ENCODE measurements around the gene EBF4. TPM values are rescaled to one million over a fixed set of nuclear protein-coding genes. Genes with fewer than 3 reads are reported as not detected.
A peak's percentile ranks its signal among the peaks of the same experiment; 100 is the strongest.

Gene EBF4
- total and polyA plus RNA-seq, 10 of the 15 experiments (the other 5 are each of a cell fraction or from before 2014, with no cell fraction given), result 0.13 TPM; not detected in 9

GRCh38 chr20:2663887-2664719 lies 28.5 kb upstream of the EBF4 start, which contains the start of gene IDH3B (continued):
- TF ChIP-seq ZNF687 (IDR thresholded peaks at IDR 0.05) (peak; percentile 50; the same call in 1 of the 2 replicates), MYB (IDR thresholded peaks at IDR 0.05; ENCODE audit: borderline replicate concordance, low read depth, low read length) (no peak), EGR1 (IDR thresholded peaks at IDR 0.05; ENCODE audit: borderline replicate concordance in 1 of 2, low read depth in 2 of 2, low read length in 2 of 2) (peak; percentile 22 to 81; a peak in 2 of 3 replicates), NR2C2 (IDR thresholded peaks at IDR 0.05; ENCODE audit: borderline replicate concordance, control insufficient read depth, insufficient read length, low read depth) (no peak), IRF4 (IDR thresholded peaks at IDR 0.05; ENCODE audit: low read depth, low read length) (0 out of 2 replicates have a peak, but pooled peaks have one; percentile 19), SPI1 (IDR thresholded peaks at IDR 0.05; ENCODE audit: borderline replicate concordance, insufficient read depth, low read depth, low read length) (peak; percentile 43; the same call in 1 of the 2 replicates), ESRRA (IDR thresholded peaks at IDR 0.05; ENCODE audit: low read length) (no peak; the same call in 1 of the 2 replicates), MAX (IDR thresholded peaks at IDR 0.05; ENCODE audit: low read depth, low read length) (no peak), EZH2 (IDR thresholded peaks at IDR 0.05; ENCODE audit: borderline replicate concordance, control insufficient read depth, low read depth, low read length) (no peak), ETV6 (conservative IDR thresholded peaks at IDR 0.05 in 1 of 2, IDR thresholded peaks at IDR 0.05 in 1 of 2; ENCODE audit: borderline replicate concordance in 1 of 2, low read depth in 1 of 2) (peak in 1 of 2 experiments; percentile 81; a peak in 2 of 4 replicates), CBX5 (IDR thresholded peaks at IDR 0.05; ENCODE audit: low read depth) (no peak), CHD2 (IDR thresholded peaks at IDR 0.05; ENCODE audit: borderline replicate concordance, low read depth, low read length) (peak; percentile 73; the same call in 1 of the 2 replicates), MEF2B (IDR thresholded peaks at IDR 0.05; ENCODE audit: partially characterized antibody, poor library complexity, severe bottlenecking) (no peak), ASH2L (IDR thresholded peaks at IDR 0.05; ENCODE audit: borderline replicate concordance, low read depth) (no peak), EP300 (IDR thresholded peaks at IDR 0.05; ENCODE audit: borderline replicate concordance in 1 of 2, control insufficient read depth in 1 of 2, low read depth in 2 of 2, low read length in 2 of 2) (no peak), PML (IDR thresholded peaks at IDR 0.05; ENCODE audit: low read length) (peak; percentile 97), CEBPB (IDR thresholded peaks at IDR 0.05; ENCODE audit: borderline replicate concordance in 1 of 2, low read depth in 2 of 2, low read length in 2 of 2) (no peak), IKZF2 (IDR thresholded peaks at IDR 0.05) (no peak), MLLT1 (IDR thresholded peaks at IDR 0.05) (peak; percentile 86), NFXL1 (IDR thresholded peaks at IDR 0.05; ENCODE audit: borderline replicate concordance) (no peak)

Measured in GM12878 (cell line).